ENCODE data around the gene DNAAF5. TPM values are rescaled to one million over a fixed set of nuclear protein-coding genes. Genes with fewer than 3 reads are reported as not detected.

The DNAAF5 gene
- total RNA-seq, 2 experiments from 2014 or later, result 42.6 to 58.5 TPM

DNA sequence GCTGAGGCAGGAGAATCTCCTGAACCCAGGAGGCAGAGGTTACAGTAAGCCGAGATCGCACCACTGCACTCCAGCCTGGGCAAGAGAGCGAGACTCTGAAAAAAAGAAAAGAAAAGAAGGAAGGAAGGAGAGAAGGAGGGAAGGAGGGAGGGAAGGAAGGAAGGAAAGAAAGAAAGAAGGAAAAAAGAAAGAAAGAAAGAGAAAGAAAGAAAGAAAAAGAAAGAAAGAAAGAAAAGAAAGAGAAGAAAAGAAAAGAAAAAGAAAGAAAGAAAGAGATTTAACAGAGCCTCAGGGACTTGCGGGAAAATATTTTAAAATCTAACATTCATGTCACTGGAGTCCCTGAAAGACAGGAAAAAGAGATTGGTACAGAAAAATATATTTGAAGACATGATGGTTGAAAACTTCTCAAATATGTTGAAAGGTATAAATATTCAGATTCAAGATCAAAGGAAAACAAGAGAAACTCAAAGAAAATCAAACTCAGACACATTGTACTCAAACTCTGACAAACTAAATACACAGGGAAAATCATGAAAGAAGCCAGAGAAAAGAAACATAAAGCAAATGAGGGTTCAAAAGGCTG, 25.3 kb upstream of the DNAAF5 start:
- Histone ChIP-seq H2AFZ (ENCODE audit: low read length) (no peak overlapping the region), H4K20me1 (ENCODE audit: insufficient read depth, low read length) (no peaks in the 10 kb centered on the region), H3K27ac (ENCODE audit: low read depth, low read length, poor library complexity, severe bottlenecking) (no peak overlapping the region), H3K9me2 (ENCODE audit: insufficient read depth, low read length) (no peaks in the 10 kb centered on the region), H3K79me2 (ENCODE audit: insufficient read depth, low read depth, low read length) (no peaks in the 10 kb centered on the region), H3K4me2 (ENCODE audit: low read length) (no peak overlapping the region), H3K9me3 (ENCODE audit: low read length) (peaks cover 9% of the 10 kb centered on the region; the same call in 1 of the 2 replicates), H3K4me1 (ENCODE audit: insufficient read depth, low read length, poor library complexity, severe bottlenecking) (no peaks in the 10 kb centered on the region), H3K36me3 (ENCODE audit: insufficient read depth, low read length) (peaks cover 66% of the 10 kb centered on the region), H3K4me3 (ENCODE audit: low read depth, low read length, poor library complexity, severe bottlenecking) (no peak overlapping the region)
- no peak for DNase-seq (ENCODE audit: low spot score)
- CTCF ChIA-PET (ENCODE audit: unreplicated experiment), result no interaction called here
- intact Hi-C loops (cut with micrococcal nuclease; ENCODE audit: unreplicated experiment), result no loop called here
- POLR2A ChIA-PET, result no interaction called here
- no TSS peak for BruUV-seq (replicated peaks)
- no peak for TF ChIP-seq EZH2phosphoT487 (IDR thresholded peaks at IDR 0.05; ENCODE audit: borderline replicate concordance, low read depth, low read length)
- TF ChIP-seq, protein P1, sequence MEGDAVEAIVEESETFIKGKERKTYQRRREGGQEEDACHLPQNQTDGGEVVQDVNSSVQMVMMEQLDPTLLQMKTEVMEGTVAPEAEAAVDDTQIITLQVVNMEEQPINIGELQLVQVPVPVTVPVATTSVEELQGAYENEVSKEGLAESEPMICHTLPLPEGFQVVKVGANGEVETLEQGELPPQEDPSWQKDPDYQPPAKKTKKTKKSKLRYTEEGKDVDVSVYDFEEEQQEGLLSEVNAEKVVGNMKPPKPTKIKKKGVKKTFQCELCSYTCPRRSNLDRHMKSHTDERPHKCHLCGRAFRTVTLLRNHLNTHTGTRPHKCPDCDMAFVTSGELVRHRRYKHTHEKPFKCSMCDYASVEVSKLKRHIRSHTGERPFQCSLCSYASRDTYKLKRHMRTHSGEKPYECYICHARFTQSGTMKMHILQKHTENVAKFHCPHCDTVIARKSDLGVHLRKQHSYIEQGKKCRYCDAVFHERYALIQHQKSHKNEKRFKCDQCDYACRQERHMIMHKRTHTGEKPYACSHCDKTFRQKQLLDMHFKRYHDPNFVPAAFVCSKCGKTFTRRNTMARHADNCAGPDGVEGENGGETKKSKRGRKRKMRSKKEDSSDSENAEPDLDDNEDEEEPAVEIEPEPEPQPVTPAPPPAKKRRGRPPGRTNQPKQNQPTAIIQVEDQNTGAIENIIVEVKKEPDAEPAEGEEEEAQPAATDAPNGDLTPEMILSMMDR (conservative IDR thresholded peaks at IDR 0.05; ENCODE audit: low read length), result no peak

- H2AFZ ChIP-seq (ENCODE audit: low read length), result no peak overlapping the region
- no peak overlapping the region for H3K4me2 ChIP-seq (ENCODE audit: low read length)
- no peaks in the 10 kb centered on the region for H3K4me1 ChIP-seq (ENCODE audit: insufficient read depth, low read length, poor library complexity, severe bottlenecking)
- ChIA-PET POLR2A (no interaction called here), CTCF (ENCODE audit: unreplicated experiment) (no interaction called here)
- no peak for DNase-seq (ENCODE audit: low spot score)
- no peak overlapping the region for H3K4me3 ChIP-seq (ENCODE audit: low read depth, low read length, poor library complexity, severe bottlenecking)
- TF ChIP-seq, protein P1 (conservative IDR thresholded peaks at IDR 0.05; ENCODE audit: low read length), result no peak
- TF ChIP-seq EZH2phosphoT487 (IDR thresholded peaks at IDR 0.05; ENCODE audit: borderline replicate concordance, low read depth, low read length), result no peak
- H3K9me2 ChIP-seq (ENCODE audit: insufficient read depth, low read length), result no peaks in the 10 kb centered on the region
- no peak overlapping the region for H3K27ac ChIP-seq (ENCODE audit: low read depth, low read length, poor library complexity, severe bottlenecking)
- H3K36me3 ChIP-seq (ENCODE audit: insufficient read depth, low read length), result peaks cover 70% of the 10 kb centered on the region
- H4K20me1 ChIP-seq (ENCODE audit: insufficient read depth, low read length), result no peaks in the 10 kb centered on the region
- no peaks in the 10 kb centered on the region for H3K79me2 ChIP-seq (ENCODE audit: insufficient read depth, low read depth, low read length)
- BruUV-seq (replicated peaks), result no TSS peak
- peaks cover 9% of the 10 kb centered on the region; the same call in 1 of the 2 replicates for H3K9me3 ChIP-seq (ENCODE audit: low read length)
- intact Hi-C loops (cut with micrococcal nuclease; ENCODE audit: unreplicated experiment), result no loop called here
Observed at GRCh38 chr7:703049-703448, 23.4 kb upstream of the DNAAF5 start.

DNA sequence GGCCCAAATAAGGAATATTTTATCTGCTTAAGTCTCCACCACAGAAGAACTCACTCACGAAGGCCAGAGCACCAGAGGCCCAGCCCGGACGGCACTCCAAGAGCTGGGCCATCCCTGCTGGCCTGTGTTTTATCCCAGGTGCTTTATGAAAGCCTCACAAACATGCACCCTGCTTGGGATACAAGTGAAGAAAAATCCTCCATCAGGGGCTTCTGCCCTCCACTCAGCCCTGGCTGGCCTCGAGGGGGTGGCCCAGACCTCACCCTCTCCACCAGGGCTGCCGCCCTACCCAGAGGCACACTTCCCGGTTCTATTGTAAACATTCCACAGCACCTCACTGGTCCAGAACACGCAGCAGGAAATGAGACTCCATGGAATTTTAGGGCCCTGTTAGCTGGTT, 19.8 kb upstream of the DNAAF5 start:
- intact Hi-C loops (cut with micrococcal nuclease; ENCODE audit: unreplicated experiment), result no loop called here
- CTCF ChIA-PET (ENCODE audit: unreplicated experiment), result no interaction called here
- BruUV-seq (replicated peaks), result no TSS peak

More for the DNA sequence above, 19.8 kb upstream of the DNAAF5 start:
- Histone ChIP-seq H4K20me1 (ENCODE audit: insufficient read depth, low read length) (no peaks in the 10 kb centered on the region), H3K27ac (ENCODE audit: low read depth, low read length, poor library complexity, severe bottlenecking) (no peak overlapping the region), H3K4me1 (ENCODE audit: insufficient read depth, low read length, poor library complexity, severe bottlenecking) (no peaks in the 10 kb centered on the region), H3K4me3 (ENCODE audit: low read depth, low read length, poor library complexity, severe bottlenecking) (no peak overlapping the region), H3K9me3 (ENCODE audit: low read length) (peaks cover 9% of the 10 kb centered on the region; the same call in 1 of the 2 replicates), H3K79me2 (ENCODE audit: insufficient read depth, low read depth, low read length) (no peaks in the 10 kb centered on the region), H3K4me2 (ENCODE audit: low read length) (no peak overlapping the region), H3K36me3 (ENCODE audit: insufficient read depth, low read length) (peaks cover 54% of the 10 kb centered on the region), H3K9me2 (ENCODE audit: insufficient read depth, low read length) (no peaks in the 10 kb centered on the region), H2AFZ (ENCODE audit: low read length) (no peak overlapping the region)
- no peak for DNase-seq (ENCODE audit: low spot score)
- TF ChIP-seq, protein P1 (conservative IDR thresholded peaks at IDR 0.05; ENCODE audit: low read length), result no peak
- TF ChIP-seq EZH2phosphoT487 (IDR thresholded peaks at IDR 0.05; ENCODE audit: borderline replicate concordance, low read depth, low read length), result no peak
- POLR2A ChIA-PET, result no interaction called here
